ENCODE results near the gene GALNT7. TPM values are rescaled to one million over a fixed set of nuclear protein-coding genes. Genes with fewer than 3 reads are reported as not detected.

GALNT7 gene
- total RNA-seq, 1 donor from 2014 or later: 67.8 TPM

DNA sequence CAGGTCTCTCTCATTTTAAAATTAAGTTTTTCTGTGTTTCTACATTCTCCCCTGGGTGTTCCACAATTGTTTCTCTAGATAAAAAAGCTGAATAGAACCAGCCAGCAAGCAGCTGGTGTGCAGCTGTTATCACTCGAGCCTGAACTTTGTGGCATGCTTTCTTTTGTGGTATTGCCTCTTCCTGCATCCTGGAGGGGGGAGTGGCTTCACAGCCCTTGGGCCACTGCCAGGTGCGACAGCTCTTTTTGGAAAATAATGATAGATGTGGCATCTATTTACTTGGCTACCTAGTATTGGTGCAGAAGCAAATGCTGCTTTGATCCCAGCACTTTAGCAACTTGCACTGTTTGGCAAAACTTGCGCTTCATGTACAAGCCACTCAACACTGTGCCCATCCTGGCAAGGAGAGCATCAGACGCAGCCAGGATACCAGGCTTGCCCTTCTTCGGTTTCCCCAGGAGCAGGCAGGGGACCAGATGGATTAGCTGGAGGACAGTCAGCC lies 96.1 kb downstream of the GALNT7 start:
- H3K4me1 Mint-ChIP-seq (ENCODE audit: low read depth): peaks cover 10% of the 10 kb centered on the region
- no peak overlapping the region for H3K4me3 Mint-ChIP-seq (ENCODE audit: low read depth)
- H3K27ac Mint-ChIP-seq: peak overlapping the region; percentile 17
- H3K36me3 Mint-ChIP-seq (ENCODE audit: insufficient read depth): peaks cover 2% of the 10 kb centered on the region
- no peaks in the 10 kb centered on the region for H3K9me3 Mint-ChIP-seq (ENCODE audit: low read depth)
- no peak for DNase-seq (ENCODE audit: low spot score, unreplicated experiment)
- H3K27me3 Mint-ChIP-seq: no peaks in the 10 kb centered on the region
- TF ChIP-seq, protein P1, sequence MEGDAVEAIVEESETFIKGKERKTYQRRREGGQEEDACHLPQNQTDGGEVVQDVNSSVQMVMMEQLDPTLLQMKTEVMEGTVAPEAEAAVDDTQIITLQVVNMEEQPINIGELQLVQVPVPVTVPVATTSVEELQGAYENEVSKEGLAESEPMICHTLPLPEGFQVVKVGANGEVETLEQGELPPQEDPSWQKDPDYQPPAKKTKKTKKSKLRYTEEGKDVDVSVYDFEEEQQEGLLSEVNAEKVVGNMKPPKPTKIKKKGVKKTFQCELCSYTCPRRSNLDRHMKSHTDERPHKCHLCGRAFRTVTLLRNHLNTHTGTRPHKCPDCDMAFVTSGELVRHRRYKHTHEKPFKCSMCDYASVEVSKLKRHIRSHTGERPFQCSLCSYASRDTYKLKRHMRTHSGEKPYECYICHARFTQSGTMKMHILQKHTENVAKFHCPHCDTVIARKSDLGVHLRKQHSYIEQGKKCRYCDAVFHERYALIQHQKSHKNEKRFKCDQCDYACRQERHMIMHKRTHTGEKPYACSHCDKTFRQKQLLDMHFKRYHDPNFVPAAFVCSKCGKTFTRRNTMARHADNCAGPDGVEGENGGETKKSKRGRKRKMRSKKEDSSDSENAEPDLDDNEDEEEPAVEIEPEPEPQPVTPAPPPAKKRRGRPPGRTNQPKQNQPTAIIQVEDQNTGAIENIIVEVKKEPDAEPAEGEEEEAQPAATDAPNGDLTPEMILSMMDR (IDR thresholded peaks at IDR 0.05; ENCODE audit: unreplicated experiment): no peak

DNA sequence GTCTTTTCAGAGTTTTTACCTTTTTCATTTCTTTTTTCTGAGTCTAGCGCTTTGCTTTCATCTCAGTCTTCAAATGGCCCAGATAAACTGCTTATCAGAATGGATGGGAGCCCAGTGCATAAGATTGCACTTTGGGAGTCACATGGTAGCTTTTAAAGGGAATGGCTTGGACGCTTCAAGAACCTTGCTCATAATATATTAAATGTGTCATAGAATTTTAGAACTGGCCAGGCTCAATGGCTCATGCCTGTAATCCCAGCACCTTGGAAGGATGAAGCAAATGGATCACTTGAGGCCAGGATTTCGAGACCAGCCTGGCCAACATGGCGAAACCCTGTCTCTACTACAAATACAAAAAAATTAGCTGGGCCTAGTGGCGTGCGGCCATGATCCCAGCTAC lies 97.1 kb downstream of the GALNT7 start:
- TF ChIP-seq, protein P1 (IDR thresholded peaks at IDR 0.05; ENCODE audit: unreplicated experiment): no peak
- Mint-ChIP-seq H3K36me3 (ENCODE audit: insufficient read depth) (peaks cover 2% of the 10 kb centered on the region), H3K9me3 (ENCODE audit: low read depth) (no peaks in the 10 kb centered on the region), H3K27ac (no peak overlapping the region), H3K4me3 (ENCODE audit: low read depth) (no peak overlapping the region), H3K4me1 (ENCODE audit: low read depth) (peaks cover 16% of the 10 kb centered on the region), H3K27me3 (no peaks in the 10 kb centered on the region)
- no peak for DNase-seq (ENCODE audit: low spot score, unreplicated experiment)

DNA sequence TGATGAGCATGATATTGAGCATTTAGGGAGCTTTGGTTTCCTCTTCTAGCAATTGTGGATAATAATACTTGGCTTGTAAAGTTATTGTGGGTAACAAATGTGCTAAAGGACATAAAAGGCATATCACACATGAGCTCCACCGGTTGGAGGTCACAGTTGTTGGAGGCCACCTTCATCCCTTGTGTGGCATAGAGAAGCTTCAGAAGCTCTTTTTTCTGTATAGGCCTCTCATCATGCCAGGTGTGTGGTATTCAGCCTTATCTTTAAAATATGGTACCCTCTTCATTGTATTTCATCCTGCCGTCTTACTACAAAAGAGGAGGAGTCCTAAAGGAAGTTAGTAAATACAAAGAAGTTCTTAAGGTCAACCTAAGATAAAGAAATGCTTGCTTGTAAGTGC lies 99.1 kb downstream of the GALNT7 start:
- DNase-seq (ENCODE audit: low spot score, unreplicated experiment): no peak
- H3K4me1 Mint-ChIP-seq (ENCODE audit: low read depth): peaks cover 18% of the 10 kb centered on the region
- no peaks in the 10 kb centered on the region for H3K27me3 Mint-ChIP-seq
- peaks cover 3% of the 10 kb centered on the region for H3K36me3 Mint-ChIP-seq (ENCODE audit: insufficient read depth)
- no peak overlapping the region for H3K4me3 Mint-ChIP-seq (ENCODE audit: low read depth)
- peaks cover under 1% of the 10 kb centered on the region for H3K9me3 Mint-ChIP-seq (ENCODE audit: low read depth)
- H3K27ac Mint-ChIP-seq: no peak overlapping the region
- TF ChIP-seq, protein P1 (IDR thresholded peaks at IDR 0.05; ENCODE audit: unreplicated experiment): no peak

DNA sequence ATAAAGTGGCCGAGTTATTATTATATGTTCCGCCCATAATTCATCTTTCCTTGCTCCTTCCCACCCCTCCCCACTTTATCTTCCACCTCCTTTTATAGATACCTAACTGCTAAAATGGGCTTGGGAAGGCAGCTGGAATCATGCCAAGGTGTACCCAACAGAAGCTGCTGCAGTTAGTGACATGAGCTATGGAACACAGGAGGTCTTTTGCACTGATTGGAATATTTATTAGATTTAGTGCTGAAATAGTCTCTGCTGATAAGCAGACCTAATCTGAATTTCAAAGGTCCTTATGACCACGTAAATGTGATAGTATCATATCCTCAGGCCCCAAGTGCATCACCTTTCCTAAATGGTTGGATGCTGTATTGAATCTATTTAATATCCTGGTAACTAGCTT lies 100.7 kb downstream of the GALNT7 start:
- no peak overlapping the region for H3K27ac Mint-ChIP-seq
- peaks cover 3% of the 10 kb centered on the region for H3K9me3 Mint-ChIP-seq (ENCODE audit: low read depth)
- no peak overlapping the region for H3K4me3 Mint-ChIP-seq (ENCODE audit: low read depth)
- H3K27me3 Mint-ChIP-seq: no peaks in the 10 kb centered on the region
- peaks cover 6% of the 10 kb centered on the region for H3K36me3 Mint-ChIP-seq (ENCODE audit: insufficient read depth)
- peaks cover 19% of the 10 kb centered on the region for H3K4me1 Mint-ChIP-seq (ENCODE audit: low read depth)
- DNase-seq (ENCODE audit: low spot score, unreplicated experiment): no peak
- TF ChIP-seq, protein P1 (IDR thresholded peaks at IDR 0.05; ENCODE audit: unreplicated experiment): no peak

DNA sequence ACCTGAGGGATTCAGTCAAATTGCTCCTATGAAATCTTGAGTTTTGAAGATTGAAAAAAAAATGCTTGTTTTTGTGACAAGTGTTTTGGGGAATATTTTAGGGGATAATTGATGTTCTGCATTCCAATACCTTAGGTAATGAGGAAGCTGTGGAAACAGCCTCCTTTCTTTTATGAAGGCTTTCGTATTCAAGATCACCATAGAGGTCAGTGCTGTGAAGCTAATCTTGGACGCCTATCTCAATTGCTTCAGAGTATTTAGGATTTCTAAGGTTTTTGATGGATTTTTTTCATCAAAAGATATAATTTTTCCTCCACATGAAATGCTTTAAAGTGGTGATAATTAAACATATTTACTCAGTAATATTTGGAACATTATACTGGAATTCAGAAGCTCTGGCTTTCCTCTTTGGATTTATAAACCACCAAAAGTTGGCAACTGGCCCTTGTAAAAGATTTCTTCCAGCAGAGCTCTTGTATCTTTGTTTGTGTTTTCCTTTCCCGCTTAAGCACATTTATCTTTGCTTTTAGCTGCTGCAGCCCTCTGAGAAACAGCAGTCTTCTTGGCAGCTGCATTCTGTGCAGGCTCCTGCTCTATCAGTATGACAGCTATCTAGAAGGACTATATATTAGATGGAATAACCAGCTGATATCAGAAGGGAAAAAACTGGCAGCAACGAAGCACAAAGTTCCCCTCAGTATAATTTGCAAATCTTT lies 101.9 kb downstream of the GALNT7 start:
- DNase-seq (ENCODE audit: low spot score, unreplicated experiment): no peak
- Mint-ChIP-seq H3K4me3 (ENCODE audit: low read depth) (no peak overlapping the region), H3K27ac (no peak overlapping the region), H3K4me1 (ENCODE audit: low read depth) (peaks cover 13% of the 10 kb centered on the region), H3K27me3 (no peaks in the 10 kb centered on the region), H3K9me3 (ENCODE audit: low read depth) (peaks cover 3% of the 10 kb centered on the region), H3K36me3 (ENCODE audit: insufficient read depth) (peaks cover 12% of the 10 kb centered on the region)
- TF ChIP-seq, protein P1 (IDR thresholded peaks at IDR 0.05; ENCODE audit: unreplicated experiment): no peak

All from progenitor cell of endocrine pancreas (in vitro differentiated cells).